ENCODE results near the gene SMCO3.

- TF ChIP-seq CTCF (IDR thresholded peaks at IDR 0.05) = no peak
- no peak for TF ChIP-seq POLR2A (IDR thresholded peaks at IDR 0.05)
These were observed 38.4 kb downstream of the SMCO3 start for GRCh38 chr12:14775636-14775980.
